Ectodermal cell (in vitro differentiated cells): ENCODE data around the gene TM6SF1.
"Not testable (repeated sequence)": the region's sequence is repeated elsewhere in the genome, so short reads cannot be mapped to it uniquely, and the experiment has no call there.

Experiments used
- H3K27ac ChIP-seq: 2 replicates; pipeline ENCODE4 v1.7.0; 2013; ENCODE audit warnings: mild to moderate bottlenecking, low read depth, low read length; ENCODE audit not compliant: insufficient read depth, poor library complexity, severe bottlenecking
- H3K27me3 ChIP-seq: 2 replicates; pipeline ENCODE4 v1.7.0; 2013; ENCODE audit warnings: mild to moderate bottlenecking, low read length; ENCODE audit not compliant: insufficient read depth, control insufficient read depth, poor library complexity, severe bottlenecking
- H3K36me3 ChIP-seq: one replicate; pipeline ENCODE4 v1.7.0; 2013; ENCODE audit warnings: low read length; ENCODE audit not compliant: control insufficient read depth, insufficient read depth
- H3K4me1 ChIP-seq: one replicate; pipeline ENCODE4 v1.7.0; 2013; ENCODE audit warnings: low read length; ENCODE audit not compliant: control insufficient read depth, insufficient read depth
- H3K4me3 ChIP-seq: 2 replicates; pipeline ENCODE4 v1.7.0; 2013; ENCODE audit warnings: low read depth, low read length, control low read depth; ENCODE audit not compliant: insufficient read depth
- H3K9me3 ChIP-seq: 2 replicates; pipeline ENCODE4 v1.7.0; 2013; ENCODE audit warnings: mild to moderate bottlenecking, low read length, moderate library complexity; ENCODE audit not compliant: control insufficient read depth
- WGBS, 2 experiments: methylation state at CpG; one replicate each; pipeline ENCODE4 v1.1.7; 2013; ENCODE audit warnings: missing lambda C conversion rate in 2 of 2; 5-methylcytosine and 5-hydroxymethylcytosine counted together

Gene TM6SF1

GRCh38 chr15:83115831-83116565 lies 8.6 kb downstream of the TM6SF1 start:
- WGBS, 2 experiments, result 91 to 95% methylated on average over 9 to 10 of the region's 11 CpGs
- Histone ChIP-seq H3K27me3 (peaks cover 4% of the 10 kb centered on the region), H3K4me3 (no peak overlapping the region)

GRCh38 chr15:83118291-83118827 lies 10.9 kb downstream of the TM6SF1 start:
- H3K4me3 ChIP-seq, result no peak overlapping the region
- 90 to 91% methylated on average over 6 of the region's 6 CpGs for WGBS, 2 experiments
- H3K27me3 ChIP-seq, result no peaks in the 10 kb centered on the region
- H3K4me1 ChIP-seq, result no peaks in the 10 kb centered on the region
- no peaks in the 10 kb centered on the region for H3K9me3 ChIP-seq
- no peaks in the 10 kb centered on the region for H3K36me3 ChIP-seq
- H3K27ac ChIP-seq, result no peak overlapping the region

More at GRCh38 chr15:83115831-83116565, 8.6 kb downstream of the TM6SF1 start:
- no peaks in the 10 kb centered on the region for H3K4me1 ChIP-seq
- H3K27ac ChIP-seq, result no peak overlapping the region
- H3K9me3 ChIP-seq, result no peaks in the 10 kb centered on the region
- no peaks in the 10 kb centered on the region for H3K36me3 ChIP-seq

GRCh38 chr15:83118968-83119367 lies 11.5 kb downstream of the TM6SF1 start:
- Histone ChIP-seq H3K27ac (no peak overlapping the region), H3K9me3 (no peaks in the 10 kb centered on the region), H3K27me3 (no peaks in the 10 kb centered on the region), H3K4me3 (no peak overlapping the region), H3K4me1 (no peaks in the 10 kb centered on the region), H3K36me3 (no peaks in the 10 kb centered on the region)
- WGBS, 2 experiments, result 90 to 94% methylated on average over 4 of the region's 4 CpGs

GRCh38 chr15:83119968-83120581 lies 12.6 kb downstream of the TM6SF1 start:
- Histone ChIP-seq H3K4me1 (no peaks in the 10 kb centered on the region), H3K27me3 (no peaks in the 10 kb centered on the region), H3K36me3 (no peaks in the 10 kb centered on the region), H3K9me3 (no peaks in the 10 kb centered on the region), H3K27ac (no peak overlapping the region), H3K4me3 (no peak overlapping the region)
- 93 to 94% methylated on average over 9 of the region's 9 CpGs for WGBS, 2 experiments

- Histone ChIP-seq H3K27me3 (no peaks in the 10 kb centered on the region), H3K4me1 (no peaks in the 10 kb centered on the region), H3K36me3 (no peaks in the 10 kb centered on the region), H3K9me3 (no peaks in the 10 kb centered on the region), H3K4me3 (no peak overlapping the region), H3K27ac (no peak overlapping the region)
- WGBS, 2 experiments, result no CpG with 5 or more reads among the region's 1 CpG
These were observed 16.1 kb downstream of the TM6SF1 start for GRCh38 chr15:83123529-83123928.

- Histone ChIP-seq H3K27ac (no peak overlapping the region), H3K4me1 (no peaks in the 10 kb centered on the region), H3K9me3 (no peaks in the 10 kb centered on the region), H3K27me3 (no peaks in the 10 kb centered on the region), H3K36me3 (no peaks in the 10 kb centered on the region), H3K4me3 (no peak overlapping the region)
- WGBS, 2 experiments, result 97 to 100% methylated on average over 2 to 3 of the region's 3 CpGs
These were observed 20.2 kb downstream of the TM6SF1 start for GRCh38 chr15:83127547-83128150.

GRCh38 chr15:83129791-83130190 lies 22.3 kb downstream of the TM6SF1 start:
- Histone ChIP-seq H3K4me3 (no peak overlapping the region), H3K9me3 (no peaks in the 10 kb centered on the region), H3K4me1 (no peaks in the 10 kb centered on the region), H3K27ac (no peak overlapping the region), H3K36me3 (no peaks in the 10 kb centered on the region), H3K27me3 (no peaks in the 10 kb centered on the region)
- 95 to 96% methylated on average over 2 of the region's 2 CpGs for WGBS, 2 experiments

GRCh38 chr15:83132861-83133523 lies 25.5 kb downstream of the TM6SF1 start:
- Histone ChIP-seq H3K4me1 (no peaks in the 10 kb centered on the region), H3K36me3 (no peaks in the 10 kb centered on the region), H3K27me3 (no peaks in the 10 kb centered on the region), H3K4me3 (no peak overlapping the region), H3K9me3 (no peaks in the 10 kb centered on the region), H3K27ac (no peak overlapping the region)
- 94% methylated on average over 4 of the region's 4 CpGs for WGBS, 2 experiments

GRCh38 chr15:83142151-83142550 lies 34.7 kb downstream of the TM6SF1 start:
- H3K36me3 ChIP-seq, result peaks cover 39% of the 10 kb centered on the region
- not testable (repeated sequence) for H3K27ac ChIP-seq, H3K4me3 ChIP-seq, H3K9me3 ChIP-seq, H3K4me1 ChIP-seq, H3K27me3 ChIP-seq
- 93 to 94% methylated on average over 3 of the region's 3 CpGs for WGBS, 2 experiments

GRCh38 chr15:83144771-83145170 lies 37.3 kb downstream of the TM6SF1 start:
- Histone ChIP-seq H3K27me3 (no peaks in the 10 kb centered on the region), H3K4me3 (no peak overlapping the region), H3K9me3 (no peaks in the 10 kb centered on the region), H3K4me1 (no peaks in the 10 kb centered on the region), H3K27ac (no peak overlapping the region), H3K36me3 (peaks cover 48% of the 10 kb centered on the region)
- 95 to 98% methylated on average over 2 to 3 of the region's 3 CpGs for WGBS, 2 experiments
